HG02981 (cell line): ENCODE data around the gene CYBC1.
"Not testable (repeated sequence)": the region's sequence is repeated elsewhere in the genome, so short reads cannot be mapped to it uniquely, and the experiment has no call there.

Source experiments
- ATAC-seq: cut with Tn5 transposase; IDR thresholded peaks from one replicate; pipeline ENCODE4 v1.9.1; 2021; ENCODE audit warnings: mild to moderate bottlenecking, moderate library complexity; ENCODE audit not compliant: unreplicated experiment

CYBC1 gene

DNA sequence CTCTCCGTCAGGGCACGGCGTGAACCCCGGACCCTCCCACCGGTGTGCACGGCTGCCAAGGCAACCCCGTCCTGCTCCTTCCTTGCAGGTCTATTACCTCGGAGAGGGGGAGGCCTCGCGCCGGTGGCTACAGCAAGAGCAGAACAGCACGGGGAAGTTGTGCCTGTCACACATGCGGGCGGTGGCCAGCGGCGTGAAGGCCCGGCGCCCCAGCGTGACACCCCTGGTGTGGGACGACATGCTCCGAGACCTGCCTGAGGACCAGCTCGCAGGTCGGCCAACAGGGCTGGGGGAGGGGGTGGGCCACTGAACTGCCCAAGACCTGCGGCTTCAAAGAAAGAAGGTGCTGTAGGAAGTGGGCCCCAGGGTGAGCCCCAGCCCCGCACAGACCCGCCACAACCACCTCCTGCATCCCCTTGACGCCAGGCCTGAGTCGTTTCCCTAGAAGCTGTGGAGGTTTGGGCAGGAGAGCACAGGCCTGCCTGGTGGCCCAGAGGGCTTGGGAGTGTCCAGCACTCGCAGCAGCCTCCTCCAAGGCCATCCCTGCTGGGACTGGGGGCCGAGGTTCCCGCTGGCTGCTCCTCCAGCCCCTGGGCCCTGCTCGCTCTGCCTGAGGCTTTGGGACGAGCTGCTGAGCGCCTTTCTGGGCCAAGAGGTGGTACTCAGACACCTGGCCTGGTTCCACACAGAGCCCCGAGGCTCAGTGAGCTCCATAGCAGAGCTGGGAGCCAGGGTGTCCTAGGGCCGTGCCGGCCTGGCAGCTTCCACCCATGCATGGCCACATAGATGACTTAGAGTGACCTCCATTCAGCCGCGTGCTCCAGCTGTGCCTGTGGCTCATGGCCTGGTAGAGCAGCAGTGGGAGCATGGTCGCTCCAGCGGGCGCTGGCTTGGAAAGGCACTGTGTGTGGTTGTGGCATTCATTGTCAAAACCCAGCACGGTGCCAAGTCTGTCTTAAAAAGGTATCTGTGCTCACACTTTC lies 14.7 kb downstream of the CYBC1 start:
- ATAC-seq: no peak

- ATAC-seq: no peak
Measured at GRCh38 chr17:82435103-82435502, 15.4 kb downstream of the CYBC1 start.

- ATAC-seq: no peak
Measured at GRCh38 chr17:82434216-82434565, 16.4 kb downstream of the CYBC1 start.

DNA sequence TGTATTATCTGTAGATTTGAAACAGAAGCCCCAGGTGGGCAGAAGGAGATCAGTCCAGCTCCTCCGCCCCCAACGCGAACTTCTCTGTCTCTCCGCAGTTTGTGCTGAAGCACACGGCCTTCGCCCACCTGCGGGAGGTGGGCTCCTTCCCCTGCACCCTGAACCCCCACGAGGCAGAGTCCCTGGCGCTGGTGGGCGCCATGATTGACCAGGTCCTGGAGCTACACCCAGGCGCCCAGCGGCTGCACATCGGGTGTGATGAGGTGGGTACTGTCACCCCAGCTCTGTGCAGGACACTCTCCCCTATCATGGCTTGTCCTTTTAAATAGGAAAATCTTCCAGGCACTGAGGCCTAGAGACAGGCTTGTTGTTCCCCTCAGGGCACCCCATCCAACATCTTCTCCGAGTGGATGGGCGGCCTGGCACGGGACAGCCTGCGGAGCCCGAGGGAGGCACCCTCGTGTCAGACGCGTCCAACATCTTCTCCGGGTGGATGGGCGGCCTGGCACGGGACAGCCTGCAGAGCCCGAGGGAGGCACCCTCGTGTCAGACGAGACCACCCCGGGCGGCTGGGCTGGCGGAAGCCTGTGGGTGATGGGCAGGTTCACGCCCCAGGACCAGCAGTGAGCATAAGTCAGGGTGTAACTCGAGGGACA lies 16.9 kb downstream of the CYBC1 start:
- ATAC-seq: no peak

GRCh38 chr17:82432017-82432416 lies 18.5 kb downstream of the CYBC1 start:
- ATAC-seq: no peak

GRCh38 chr17:82429824-82430223 lies 20.7 kb downstream of the CYBC1 start:
- no peak for ATAC-seq

- no peak for ATAC-seq
Measured at GRCh38 chr17:82428546-82428945, 22.0 kb downstream of the CYBC1 start.

DNA sequence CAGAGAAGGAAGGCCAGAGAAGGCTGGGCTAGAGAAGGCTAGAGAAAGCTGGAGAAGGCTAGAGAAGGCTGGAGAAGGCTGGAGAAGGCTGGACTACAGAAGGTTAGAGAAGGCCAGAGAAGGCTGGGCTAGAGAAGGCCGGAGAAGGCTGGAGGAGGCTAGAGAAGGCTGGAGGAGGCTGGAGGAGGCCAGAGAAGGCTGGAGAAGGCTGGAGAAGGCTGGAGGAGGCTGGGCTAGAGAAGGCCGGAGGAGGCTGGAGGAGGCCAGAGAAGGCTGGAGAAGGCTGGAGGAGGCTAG lies 25.7 kb downstream of the CYBC1 start:
- no peak for ATAC-seq

- no peak for ATAC-seq
Measured at GRCh38 chr17:82424001-82424862, 26.3 kb downstream of the CYBC1 start.

DNA sequence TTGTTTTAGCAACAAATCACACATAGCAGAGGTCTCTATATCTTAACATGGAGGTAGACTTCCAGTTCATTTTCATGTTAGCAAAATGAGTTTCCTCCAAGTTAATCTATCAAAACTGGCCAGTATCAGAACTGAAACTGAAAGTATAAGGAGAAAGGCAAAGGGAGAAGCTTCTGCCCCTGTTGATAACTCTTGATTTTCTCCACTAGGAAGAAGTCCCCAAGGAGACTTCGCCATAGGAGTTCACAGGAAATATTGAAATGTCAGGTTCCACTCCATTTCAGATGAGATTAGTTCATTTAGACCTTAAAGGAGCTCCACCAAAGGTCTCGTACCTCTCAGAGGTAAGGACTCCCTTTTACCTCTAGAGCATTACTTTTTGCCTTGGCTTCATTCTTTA lies 31.0 kb downstream of the CYBC1 start:
- no peak for ATAC-seq

GRCh38 chr17:82418001-82418986 lies 32.3 kb downstream of the CYBC1 start, which contains the start of the genes HEXD and OGFOD3:
Gene HEXD, plus strand, starts transcription at chr17:82418347. Its CDS starts 1,453 bp downstream, at chr17:82419800.
Gene OGFOD3, minus strand, starts transcription at chr17:82418586. Its CDS starts 101 bp downstream, at chr17:82418485.
- peak; percentile 75 for ATAC-seq

DNA sequence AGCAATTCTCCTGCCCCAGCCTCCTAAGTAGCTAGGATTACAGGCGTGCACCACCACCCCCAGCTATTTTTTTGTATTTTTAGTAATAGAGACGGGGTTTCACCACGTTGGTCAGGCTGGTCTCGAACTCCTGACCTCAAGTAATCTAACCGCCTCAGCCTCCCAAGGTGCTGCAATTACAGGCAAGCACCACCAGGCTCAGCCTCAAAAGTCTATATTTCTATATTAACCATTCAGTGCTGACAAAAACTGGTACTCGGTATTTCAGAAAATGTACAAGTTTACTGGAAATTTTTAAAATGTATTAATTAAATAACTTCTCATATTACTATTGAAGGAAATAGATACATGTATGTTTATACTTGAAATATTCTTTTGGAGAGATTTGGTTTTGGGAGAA lies 33.8 kb downstream of the CYBC1 start:
- ATAC-seq: no peak

GRCh38 chr17:82416264-82416663 lies 34.3 kb downstream of the CYBC1 start:
- ATAC-seq: no peak

DNA sequence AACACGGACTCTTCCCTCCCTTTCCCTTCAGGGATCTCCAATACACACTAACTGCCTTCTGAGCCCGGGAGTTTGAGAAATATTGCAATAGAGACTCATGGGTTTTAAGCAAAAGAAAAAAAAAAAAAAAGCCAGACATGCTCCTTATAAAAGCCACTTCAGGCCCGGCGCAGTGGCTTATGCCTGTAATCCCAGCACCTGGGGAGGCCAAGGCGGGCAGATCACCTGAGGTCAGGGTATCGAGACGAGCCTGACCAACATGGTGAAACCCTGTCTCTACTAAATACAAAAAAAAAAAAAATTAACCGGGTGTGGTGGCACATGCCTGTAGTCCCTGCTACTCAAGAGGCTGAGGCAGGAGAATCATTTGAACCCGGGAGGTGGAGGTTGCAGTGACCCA lies 34.8 kb downstream of the CYBC1 start:
- ATAC-seq: no peak

DNA sequence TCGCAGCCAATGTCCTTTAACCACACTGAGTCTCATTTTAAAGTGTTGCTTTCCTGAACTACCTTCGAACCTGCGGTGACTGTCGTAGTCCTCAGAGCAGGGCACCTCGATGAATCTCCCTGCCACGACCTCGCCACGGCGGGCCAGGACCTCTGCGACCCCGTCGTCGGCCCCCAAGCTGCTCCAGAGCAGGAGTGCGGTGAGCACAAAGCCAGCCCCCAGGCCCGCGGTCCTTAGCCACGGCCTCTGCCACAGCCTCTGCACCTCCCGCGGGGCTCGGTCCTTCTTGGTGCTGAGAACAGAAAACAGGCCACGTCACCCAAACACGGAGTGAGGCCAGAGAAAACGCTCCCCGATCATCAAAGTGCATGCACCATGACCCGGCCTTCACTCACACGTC lies 35.2 kb downstream of the CYBC1 start:
- ATAC-seq: no peak

DNA sequence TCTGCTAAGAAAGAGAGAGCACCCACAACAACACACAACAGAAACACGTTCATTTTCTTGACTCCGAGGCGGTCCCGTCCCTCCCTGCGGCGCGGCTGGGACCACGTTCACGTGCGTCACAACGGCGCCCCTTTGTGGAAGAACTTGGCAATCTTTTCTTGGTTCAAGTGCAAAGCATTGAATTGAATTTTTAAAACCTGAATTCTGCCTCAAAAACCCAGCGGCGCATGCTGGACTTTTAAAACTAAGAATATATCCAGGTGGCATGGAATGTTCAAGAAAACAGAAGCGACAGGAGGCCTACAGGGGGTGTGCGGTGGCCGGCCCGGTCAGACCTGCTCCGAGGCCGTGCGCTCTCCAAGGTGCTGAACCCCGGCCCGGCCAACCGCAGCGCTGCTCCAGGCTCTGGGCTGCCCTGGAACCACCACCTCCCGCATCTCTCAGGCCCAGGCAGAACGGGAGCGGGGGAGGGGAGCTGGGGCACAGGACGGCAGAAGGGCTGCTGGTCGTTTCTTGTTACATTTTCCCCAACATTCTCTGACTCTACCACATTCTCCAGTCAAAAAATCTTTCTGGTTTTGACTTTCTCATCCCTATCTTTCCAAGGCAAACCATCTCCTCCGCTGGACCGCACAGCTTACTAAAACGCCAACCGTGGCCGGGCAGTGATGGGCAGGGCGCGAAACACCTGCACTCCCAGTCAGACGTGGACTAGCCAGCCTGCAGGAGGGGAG lies 35.8 kb downstream of the CYBC1 start:
- ATAC-seq: no peak

GRCh38 chr17:82412535-82413520 lies 37.7 kb downstream of the CYBC1 start:
- no peak for ATAC-seq

DNA sequence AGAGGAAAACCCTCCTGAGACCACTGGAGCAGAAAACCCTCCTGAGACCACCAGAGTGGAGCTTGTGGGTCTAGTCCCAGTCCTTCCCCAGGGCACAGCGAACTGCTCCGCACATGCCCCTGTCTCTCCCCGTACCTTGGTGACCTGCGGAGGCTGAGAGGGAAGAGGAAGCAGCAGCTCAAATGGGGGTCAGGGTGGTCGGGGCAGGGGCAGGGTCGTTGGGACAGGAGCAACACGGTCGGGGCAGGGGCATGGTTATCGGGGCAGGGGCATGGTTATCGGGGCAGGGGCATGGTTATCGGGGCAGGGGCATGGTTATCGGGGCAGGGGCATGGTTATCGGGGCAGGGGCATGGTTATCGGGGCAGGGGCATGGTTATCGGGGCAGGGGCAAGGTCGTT lies 38.5 kb downstream of the CYBC1 start:
- not testable (repeated sequence) for ATAC-seq
